ENCODE results near the gene SEPTIN8.
A peak's percentile ranks its signal among the peaks of the same experiment; 100 is the strongest.

SEPTIN8 gene

DNA sequence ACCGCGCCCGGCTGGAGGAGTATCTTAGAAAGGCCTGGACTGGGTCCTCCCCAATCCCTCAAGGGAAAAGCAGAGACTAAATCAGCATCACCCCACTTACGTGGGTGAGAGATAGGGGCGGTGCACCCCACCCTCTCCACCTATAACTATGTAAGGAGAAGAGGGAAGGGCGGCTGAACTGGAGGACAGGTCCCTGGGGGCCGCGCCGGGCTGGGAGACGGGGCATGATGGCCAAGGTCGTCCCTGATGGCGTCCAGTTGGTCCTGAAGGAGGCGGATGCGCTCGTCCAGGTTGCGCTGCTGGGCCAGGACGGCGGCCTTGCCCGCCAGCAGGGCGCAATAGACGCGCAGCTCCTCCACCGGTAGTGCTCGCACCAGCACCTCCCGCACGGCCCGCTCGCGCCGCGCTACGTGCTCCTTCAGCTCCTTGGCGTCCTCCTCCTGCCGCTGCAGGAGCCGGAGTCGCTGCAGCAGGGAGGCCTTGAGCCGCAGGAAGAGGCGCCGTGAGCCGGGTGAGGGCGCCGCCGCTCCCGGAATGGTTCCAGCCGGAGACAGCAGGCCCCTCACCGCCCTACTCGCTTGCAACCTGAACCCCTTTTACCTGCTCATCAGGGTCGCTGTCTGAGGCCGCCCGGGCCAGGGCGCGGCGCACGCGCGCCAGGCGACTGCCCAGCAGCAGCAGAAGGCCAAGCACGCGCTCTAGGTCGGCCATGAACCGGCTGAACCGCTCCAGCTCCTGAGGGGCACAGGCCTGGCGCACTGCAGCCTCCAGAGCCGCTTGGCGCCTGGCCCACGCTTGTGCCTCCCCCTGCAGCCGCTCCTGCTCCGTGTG is 45.8 kb upstream of the SEPTIN8 start:
- Histone ChIP-seq H3K4me1 (ENCODE audit: control insufficient read depth, insufficient read depth, low read length) (no peaks in the 10 kb centered on the region), H3K9me3 (ENCODE audit: control insufficient read depth, insufficient read depth, low read depth, low read length) (no peaks in the 10 kb centered on the region), H3K36me3 (ENCODE audit: control insufficient read depth in 2 of 2, insufficient read depth in 1 of 2, low read length in 2 of 2) (peaks cover 0 to 29% of the 10 kb centered on the region in 2 experiments; a peak in 1 of 3 replicates), H3K4me3 (ENCODE audit: low read depth, low read length) (no peak overlapping the region), H3K27ac (ENCODE audit: extremely low read depth, low read depth, low read length) (no peak overlapping the region)
- TF ChIP-seq ZNF146 (tag by site-specific recombination; IDR thresholded peaks at IDR 0.05) (no peak), ZFHX2 (tag by site-specific recombination; conservative IDR thresholded peaks at IDR 0.05) (0 out of 2 replicates have a peak, but pooled peaks have one; percentile 12), PRDM1 (tag by site-specific recombination; IDR thresholded peaks at IDR 0.05) (no peak), GFI1B (tag by site-specific recombination; IDR thresholded peaks at IDR 0.05) (no peak)
- TF ChIP-seq, protein P1, sequence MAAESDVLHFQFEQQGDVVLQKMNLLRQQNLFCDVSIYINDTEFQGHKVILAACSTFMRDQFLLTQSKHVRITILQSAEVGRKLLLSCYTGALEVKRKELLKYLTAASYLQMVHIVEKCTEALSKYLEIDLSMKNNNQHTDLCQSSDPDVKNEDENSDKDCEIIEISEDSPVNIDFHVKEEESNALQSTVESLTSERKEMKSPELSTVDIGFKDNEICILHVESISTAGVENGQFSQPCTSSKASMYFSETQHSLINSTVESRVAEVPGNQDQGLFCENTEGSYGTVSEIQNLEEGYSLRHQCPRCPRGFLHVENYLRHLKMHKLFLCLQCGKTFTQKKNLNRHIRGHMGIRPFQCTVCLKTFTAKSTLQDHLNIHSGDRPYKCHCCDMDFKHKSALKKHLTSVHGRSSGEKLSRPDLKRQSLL (tag by site-specific recombination; IDR thresholded peaks at IDR 0.05): 0 out of 2 replicates have a peak, but pooled peaks have one; percentile 18
- ChIA-PET CTCF (no interaction called here), POLR2A (interaction anchor here (1.4 kb wide), 1 partner anchor 16 kb away, joined by 5 read pairs; no protein-coding TSS in a partner anchor)

- ChIA-PET POLR2A (no interaction called here), CTCF (interaction anchor here (0.7 to 6.7 kb wide), 6 partner anchors 7 to 434 kb away, joined by 3 to 58 read pairs (median 12); partner anchors contain the start of genes CCNI2 and SHROOM1)
Observed at GRCh38 chr5:132821791-132822190, 44.8 kb upstream of the SEPTIN8 start.

GRCh38 chr5:132821350-132821749 is 44.3 kb upstream of the SEPTIN8 start:
- no peaks in the 10 kb centered on the region for H3K9me3 ChIP-seq (ENCODE audit: control insufficient read depth, insufficient read depth, low read depth, low read length)
- CTCF ChIA-PET: interaction anchor here (0.6 to 6.7 kb wide), 14 partner anchors 7 to 433 kb away, joined by 3 to 58 read pairs (median 10); partner anchors contain the start of genes CCNI2 and SHROOM1
- H3K4me1 ChIP-seq (ENCODE audit: control insufficient read depth, insufficient read depth, low read length): peaks cover 4% of the 10 kb centered on the region
- TF ChIP-seq ZNF223 (tag by site-specific recombination; IDR thresholded peaks at IDR 0.05) (no peak), ZNF707 (tag by site-specific recombination; IDR thresholded peaks at IDR 0.05) (no peak), ZNF174 (tag by site-specific recombination; IDR thresholded peaks at IDR 0.05) (no peak), ZNF37A (tag by site-specific recombination; IDR thresholded peaks at IDR 0.05) (no peak), HOXA7 (CRISPR knock-in tag; IDR thresholded peaks at IDR 0.05; ENCODE audit: borderline replicate concordance) (no peak), ZNF423 (tag by site-specific recombination; IDR thresholded peaks at IDR 0.05) (no peak)
- TF ChIP-seq, protein P2, sequence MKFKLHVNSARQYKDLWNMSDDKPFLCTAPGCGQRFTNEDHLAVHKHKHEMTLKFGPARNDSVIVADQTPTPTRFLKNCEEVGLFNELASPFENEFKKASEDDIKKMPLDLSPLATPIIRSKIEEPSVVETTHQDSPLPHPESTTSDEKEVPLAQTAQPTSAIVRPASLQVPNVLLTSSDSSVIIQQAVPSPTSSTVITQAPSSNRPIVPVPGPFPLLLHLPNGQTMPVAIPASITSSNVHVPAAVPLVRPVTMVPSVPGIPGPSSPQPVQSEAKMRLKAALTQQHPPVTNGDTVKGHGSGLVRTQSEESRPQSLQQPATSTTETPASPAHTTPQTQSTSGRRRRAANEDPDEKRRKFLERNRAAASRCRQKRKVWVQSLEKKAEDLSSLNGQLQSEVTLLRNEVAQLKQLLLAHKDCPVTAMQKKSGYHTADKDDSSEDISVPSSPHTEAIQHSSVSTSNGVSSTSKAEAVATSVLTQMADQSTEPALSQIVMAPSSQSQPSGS (tag by site-specific recombination; IDR thresholded peaks at IDR 0.05; ENCODE audit: low read depth): no peak
- TF ChIP-seq, protein P3, sequence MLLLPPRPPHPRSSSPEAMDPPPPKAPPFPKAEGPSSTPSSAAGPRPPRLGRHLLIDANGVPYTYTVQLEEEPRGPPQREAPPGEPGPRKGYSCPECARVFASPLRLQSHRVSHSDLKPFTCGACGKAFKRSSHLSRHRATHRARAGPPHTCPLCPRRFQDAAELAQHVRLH (tag by site-specific recombination; IDR thresholded peaks at IDR 0.05): no peak
- TF ChIP-seq, protein P4, sequence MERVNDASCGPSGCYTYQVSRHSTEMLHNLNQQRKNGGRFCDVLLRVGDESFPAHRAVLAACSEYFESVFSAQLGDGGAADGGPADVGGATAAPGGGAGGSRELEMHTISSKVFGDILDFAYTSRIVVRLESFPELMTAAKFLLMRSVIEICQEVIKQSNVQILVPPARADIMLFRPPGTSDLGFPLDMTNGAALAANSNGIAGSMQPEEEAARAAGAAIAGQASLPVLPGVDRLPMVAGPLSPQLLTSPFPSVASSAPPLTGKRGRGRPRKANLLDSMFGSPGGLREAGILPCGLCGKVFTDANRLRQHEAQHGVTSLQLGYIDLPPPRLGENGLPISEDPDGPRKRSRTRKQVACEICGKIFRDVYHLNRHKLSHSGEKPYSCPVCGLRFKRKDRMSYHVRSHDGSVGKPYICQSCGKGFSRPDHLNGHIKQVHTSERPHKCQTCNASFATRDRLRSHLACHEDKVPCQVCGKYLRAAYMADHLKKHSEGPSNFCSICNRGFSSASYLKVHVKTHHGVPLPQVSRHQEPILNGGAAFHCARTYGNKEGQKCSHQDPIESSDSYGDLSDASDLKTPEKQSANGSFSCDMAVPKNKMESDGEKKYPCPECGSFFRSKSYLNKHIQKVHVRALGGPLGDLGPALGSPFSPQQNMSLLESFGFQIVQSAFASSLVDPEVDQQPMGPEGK (tag by site-specific recombination; IDR thresholded peaks at IDR 0.05): no peak
- POLR2A ChIA-PET: no interaction called here
- H3K4me3 ChIP-seq (ENCODE audit: low read depth, low read length): no peak overlapping the region
- H3K36me3 ChIP-seq (ENCODE audit: control insufficient read depth in 2 of 2, insufficient read depth in 1 of 2, low read length in 2 of 2): peaks cover 0 to 24% of the 10 kb centered on the region in 2 experiments; a peak in 1 of 3 replicates
- no peak overlapping the region for H3K27ac ChIP-seq (ENCODE audit: extremely low read depth, low read depth, low read length)

More at GRCh38 chr5:132821791-132822190, 44.8 kb upstream of the SEPTIN8 start:
- TF ChIP-seq ZNF335 (tag by site-specific recombination; conservative IDR thresholded peaks at IDR 0.05): peak; percentile 31
- 0 out of 2 replicates have a peak, but pooled peaks have one; percentile 12 for TF ChIP-seq ZBTB17 (tag by site-specific recombination; IDR thresholded peaks at IDR 0.05)
- TF ChIP-seq RBAK (tag by site-specific recombination; IDR thresholded peaks at IDR 0.05): no peak
- TF ChIP-seq ZNF624 (tag by site-specific recombination; IDR thresholded peaks at IDR 0.05): no peak
- H3K4me3 ChIP-seq (ENCODE audit: low read depth, low read length): no peak overlapping the region
- no peak overlapping the region for H3K27ac ChIP-seq (ENCODE audit: extremely low read depth, low read depth, low read length)
- peaks cover 0 to 26% of the 10 kb centered on the region in 2 experiments; a peak in 1 of 3 replicates for H3K36me3 ChIP-seq (ENCODE audit: control insufficient read depth in 2 of 2, insufficient read depth in 1 of 2, low read length in 2 of 2)
- H3K4me1 ChIP-seq (ENCODE audit: control insufficient read depth, insufficient read depth, low read length): no peaks in the 10 kb centered on the region
- no peaks in the 10 kb centered on the region for H3K9me3 ChIP-seq (ENCODE audit: control insufficient read depth, insufficient read depth, low read depth, low read length)
